Muscle of back (tissue), 10 donors: ENCODE data around the gene LAMTOR2. TPM values are rescaled to one million over a fixed set of nuclear protein-coding genes. Genes with fewer than 3 reads are reported as not detected.

Experiments used
- polyA plus RNA-seq, 10 donors: library from polyadenylated mRNA; unstranded; fragments of 120-200 nt; gene quantifications; one replicate each; pipeline ENCODE4 v1.2.1, GENCODE V29; 2013; ENCODE audit not compliant: insufficient read length in 10 of 10

Gene LAMTOR2
- polyA plus RNA-seq, 10 donors, result 32.4 to 46.7 (median 36.3) TPM

Other genes with a start within 250 kb of the LAMTOR2 start
- gene GON4L, start 197.6 kb upstream of the LAMTOR2 start, polyA plus RNA-seq, result 10 to 100 TPM; 21.8 to 43.6 (median 30.3) TPM
- gene SYT11, start 195.2 kb upstream of the LAMTOR2 start, polyA plus RNA-seq, result 10 to 100 TPM; 13.1 to 19.8 (median 16.1) TPM
- 10 to 100 TPM; 20.7 to 33.1 (median 25.6) TPM for gene RIT1, start 143.4 kb upstream of the LAMTOR2 start, polyA plus RNA-seq
- gene KHDC4, start 120.4 kb upstream of the LAMTOR2 start, polyA plus RNA-seq, result 10 to 100 TPM; 21.9 to 51.3 (median 30.2) TPM
- under 1 TPM in 3 of 10 donors, not detected in 7; 0.14 to 0.22 (median 0.16) TPM for gene RXFP4, start 113.1 kb upstream of the LAMTOR2 start, polyA plus RNA-seq
- 100 to 1,000 TPM in 9 of 10 donors, 10 to 100 TPM in 1; 97.7 to 165 (median 139) TPM for gene ARHGEF2, start 76.2 kb upstream of the LAMTOR2 start, polyA plus RNA-seq
- 100 to 1,000 TPM; 212 to 298 (median 248) TPM for gene SSR2, start 33.8 kb upstream of the LAMTOR2 start, polyA plus RNA-seq
- 10 to 100 TPM; 37.6 to 47.4 (median 43.0) TPM for gene UBQLN4, start 984 bp upstream of the LAMTOR2 start, polyA plus RNA-seq
- gene RAB25, start 6.4 kb downstream of the LAMTOR2 start, polyA plus RNA-seq, result 10 to 100 TPM in 2 of 10 donors, under 1 TPM in 6, not detected in 2; 0.26 to 11.7 (median 0.34) TPM
- gene MEX3A, start 27.7 kb downstream of the LAMTOR2 start, polyA plus RNA-seq, result 10 to 100 TPM; 10.8 to 30.7 (median 21.3) TPM
- 100 to 1,000 TPM; 244 to 379 (median 270) TPM for gene LMNA, start 59.9 kb downstream of the LAMTOR2 start, polyA plus RNA-seq
- 1 to 10 TPM; 2.0 to 7.5 (median 3.3) TPM for gene SEMA4A, start 98.8 kb downstream of the LAMTOR2 start, polyA plus RNA-seq
- 10 to 100 TPM; 10.2 to 14.4 (median 11.3) TPM for gene SLC25A44, start 139.3 kb downstream of the LAMTOR2 start, polyA plus RNA-seq
- 10 to 100 TPM; 33.6 to 46.0 (median 41.2) TPM for gene PMF1, start 158.2 kb downstream of the LAMTOR2 start, polyA plus RNA-seq
- gene BGLAP, start 187.4 kb downstream of the LAMTOR2 start, polyA plus RNA-seq, result 1 to 10 TPM in 7 of 10 donors, under 1 TPM in 3; 0.76 to 3.2 (median 1.5) TPM
- gene PAQR6, start 193.3 kb downstream of the LAMTOR2 start, polyA plus RNA-seq, result 1 to 10 TPM; 2.1 to 6.7 (median 3.6) TPM
- 10 to 100 TPM; 40.2 to 54.9 (median 46.7) TPM for gene SMG5, start 228.0 kb downstream of the LAMTOR2 start, polyA plus RNA-seq
- gene TMEM79, start 229.5 kb downstream of the LAMTOR2 start, polyA plus RNA-seq, result 1 to 10 TPM; 3.1 to 8.0 (median 3.8) TPM
- 10 to 100 TPM; 17.5 to 27.6 (median 21.9) TPM for gene GLMP, start 240.9 kb downstream of the LAMTOR2 start, polyA plus RNA-seq
- gene VHLL, start 244.5 kb downstream of the LAMTOR2 start, polyA plus RNA-seq, result not detected